OCI-LY1 (cell line): ENCODE data around the gene ZNF608.

ENCODE experiments used
- H2AFZ ChIP-seq: fragments of 200-600 bp; sonication (generic), shearing (Covaris generic); 2 replicates; pipeline ENCODE4 v1.6.0; 2014; ENCODE audit warnings: antibody characterized with exemption, mild to moderate bottlenecking, low read length
- H3F3A ChIP-seq: fragments of 200-600 bp; sonication (generic), shearing (Covaris generic); 2 replicates; pipeline ENCODE4 v1.6.0; 2014; ENCODE audit warnings: mild to moderate bottlenecking, antibody characterized with exemption, low read length, moderate library complexity; ENCODE audit not compliant: insufficient read depth
- H3K27ac ChIP-seq: fragments of 200-600 bp; sonication (generic); 2 replicates; pipeline ENCODE4 v1.5.1; 2014; ENCODE audit warnings: low read length, mixed run types, mild to moderate bottlenecking, low read depth; ENCODE audit not compliant: poor library complexity, severe bottlenecking
- H3K27me3 ChIP-seq: fragments of 200-600 bp; sonication (generic); 2 replicates; pipeline ENCODE4 v1.6.0; 2014; ENCODE audit warnings: antibody characterized with exemption, mild to moderate bottlenecking, low read length, moderate library complexity; ENCODE audit not compliant: insufficient read depth
- H3K36me3 ChIP-seq: fragments of 200-600 bp; sonication (generic); 2 replicates; pipeline ENCODE4 v1.6.1; 2014; ENCODE audit warnings: mild to moderate bottlenecking, antibody characterized with exemption, low read length, moderate library complexity, mixed read lengths; ENCODE audit not compliant: insufficient read depth
- H3K4me1 ChIP-seq: fragments of 200-600 bp; sonication (generic); 2 replicates; pipeline ENCODE4 v1.5.1; 2014; ENCODE audit warnings: mild to moderate bottlenecking, low read length, moderate library complexity; ENCODE audit not compliant: insufficient read depth, severe bottlenecking
- H3K4me2 ChIP-seq: fragments of 200-600 bp; sonication (generic), shearing (Covaris generic); 2 replicates; pipeline ENCODE4 v1.6.1; 2014; ENCODE audit warnings: low read length
- H3K4me3 ChIP-seq: fragments of 200-600 bp; sonication (generic); 2 replicates; pipeline ENCODE4 v1.5.1; 2014; ENCODE audit warnings: low read length, low read depth, mild to moderate bottlenecking, mixed read lengths; ENCODE audit not compliant: poor library complexity, severe bottlenecking
- H3K79me2 ChIP-seq: fragments of 200-600 bp; shearing (Covaris generic); 2 replicates; pipeline ENCODE4 v1.6.1; 2016; ENCODE audit warnings: mixed run types, low read length, mixed read lengths; ENCODE audit not compliant: insufficient read depth
- H3K9ac ChIP-seq: fragments of 200-600 bp; sonication (generic), shearing (Covaris generic); 2 replicates; pipeline ENCODE4 v1.6.1; 2014; ENCODE audit warnings: mild to moderate bottlenecking, low read length, mixed read lengths
- H3K9me2 ChIP-seq: fragments of 200-600 bp; sonication (generic), shearing (Covaris generic); 2 replicates; pipeline ENCODE4 v1.6.1; 2014; ENCODE audit warnings: low read depth, mild to moderate bottlenecking, low read length, mixed read lengths
- H3K9me3 ChIP-seq: fragments of 200-600 bp; shearing (Covaris generic); 2 replicates; pipeline ENCODE4 v1.6.1; 2014; ENCODE audit warnings: low read length, mixed read lengths
- H4K20me1 ChIP-seq: fragments of 200-600 bp; sonication (generic), shearing (Covaris generic); 2 replicates; pipeline ENCODE4 v1.6.0; 2016; ENCODE audit warnings: mild to moderate bottlenecking, low read length; ENCODE audit not compliant: insufficient read depth
- CTCF ChIP-seq: fragments of 200-600 bp; sonication (generic), shearing (Covaris generic); IDR thresholded peaks from 2 replicates; pipeline ENCODE4 v1.5.1; 2017; ENCODE audit warnings: mild to moderate bottlenecking, antibody characterized with exemption, low read length, moderate library complexity, mixed read lengths
- EZH2 ChIP-seq: fragments of 200-600 bp; sonication (generic), shearing (Covaris generic); IDR thresholded peaks from 2 replicates; pipeline ENCODE4 v1.8.0; 2017; ENCODE audit warnings: borderline replicate concordance, mixed run types, mild to moderate bottlenecking, antibody characterized with exemption, low read length, moderate library complexity, mixed read lengths

The ZNF608 gene

GRCh38 chr5:124745007-124745927 is 1.2 kb downstream of the ZNF608 start:
- H3K4me1 ChIP-seq, result peaks cover 40% of the 10 kb centered on the region
- H3K4me2 ChIP-seq, result peak overlapping the region; percentile 77
- no peaks in the 10 kb centered on the region for H3K27me3 ChIP-seq
- H3K9me3 ChIP-seq, result no peaks in the 10 kb centered on the region
- H2AFZ ChIP-seq, result no peak overlapping the region
- peak overlapping the region; percentile 78 for H3K4me3 ChIP-seq
- TF ChIP-seq EZH2, result no peak
- TF ChIP-seq CTCF, result no peak
- H3K36me3 ChIP-seq, result peaks cover 11% of the 10 kb centered on the region
- peak overlapping the region; percentile 96 for H3K9ac ChIP-seq
- H3F3A ChIP-seq, result 0 out of 2 replicates have a peak, but pooled peaks cover 9% of the 10 kb centered on the region
- peaks cover 67% of the 10 kb centered on the region for H3K79me2 ChIP-seq
- no peaks in the 10 kb centered on the region for H3K9me2 ChIP-seq
- no peaks in the 10 kb centered on the region for H4K20me1 ChIP-seq
- H3K27ac ChIP-seq, result peak overlapping the region; percentile 99

- peak overlapping the region; percentile 99 for H3K27ac ChIP-seq
- H3K4me1 ChIP-seq, result peaks cover 40% of the 10 kb centered on the region
These were observed 2.1 kb downstream of the ZNF608 start for GRCh38 chr5:124744170-124744971.

More at GRCh38 chr5:124744170-124744971, 2.1 kb downstream of the ZNF608 start:
- H3K9ac ChIP-seq, result peak overlapping the region; percentile 96
- peaks cover 76% of the 10 kb centered on the region for H3K79me2 ChIP-seq
- H2AFZ ChIP-seq, result no peak overlapping the region
- no peaks in the 10 kb centered on the region for H3K9me2 ChIP-seq
- H4K20me1 ChIP-seq, result no peaks in the 10 kb centered on the region
- 0 out of 2 replicates have a peak, but pooled peaks cover 9% of the 10 kb centered on the region for H3F3A ChIP-seq
- no peaks in the 10 kb centered on the region for H3K27me3 ChIP-seq
- peak overlapping the region; percentile 78 for H3K4me3 ChIP-seq
- H3K4me2 ChIP-seq, result peak overlapping the region; percentile 77
- peaks cover 11% of the 10 kb centered on the region for H3K36me3 ChIP-seq
- no peaks in the 10 kb centered on the region for H3K9me3 ChIP-seq
- TF ChIP-seq EZH2 (no peak), CTCF (no peak)
